ENCODE data around the gene MSX2. TPM values are rescaled to one million over a fixed set of nuclear protein-coding genes. Genes with fewer than 3 reads are reported as not detected.

Gene MSX2
- total and polyA plus RNA-seq, 4 donors: 0.34 to 2.1 (median 0.80) TPM

- no peak for ATAC-seq (ENCODE audit: insufficient read depth, low FRiP score)
- 5 to 8% methylated on average over 30 of the region's 30 CpGs for WGBS, 2 donors
- H3K9me3 ChIP-seq (ENCODE audit: control insufficient read depth in 4 of 4, insufficient read depth in 3 of 4, low read length in 3 of 4): peaks cover 0 to 2% (median 0%) of the 10 kb centered on the region in 4 donors
- H3K27me3 ChIP-seq (ENCODE audit: control insufficient read depth in 3 of 3, insufficient read depth in 3 of 3, low read length in 2 of 3): peaks cover 8 to 76% (median 68%) of the 10 kb centered on the region in 3 donors
- H3K4me1 ChIP-seq (ENCODE audit: control insufficient read depth in 5 of 5, insufficient read depth in 5 of 5, low read length in 5 of 5): peaks cover 0 to 12% (median 0%) of the 10 kb centered on the region in 5 donors
- no peaks in the 10 kb centered on the region for H3K36me3 ChIP-seq (ENCODE audit: control insufficient read depth in 4 of 4, insufficient read depth in 4 of 4, low read length in 4 of 4)
- H3K4me3 ChIP-seq: no peak overlapping the region
- H3K27ac ChIP-seq (ENCODE audit: low read depth in 1 of 2, low read length in 1 of 2): no peak overlapping the region
- TF ChIP-seq CTCF (IDR thresholded peaks at IDR 0.05; ENCODE audit: control extremely low read depth, extremely low read depth): no peak
- no peak overlapping the region for H3K9ac ChIP-seq (ENCODE audit: insufficient read depth in 1 of 2, low read length in 2 of 2)
- peak in 1 of 3 donors; percentile 33 for DNase-seq
These were observed 35.7 kb upstream of the MSX2 start for GRCh38 chr5:174688441-174689354.

- peaks cover 8 to 80% (median 72%) of the 10 kb centered on the region in 3 donors for H3K27me3 ChIP-seq (ENCODE audit: control insufficient read depth in 3 of 3, insufficient read depth in 3 of 3, low read length in 2 of 3)
These were observed 34.1 kb upstream of the MSX2 start for GRCh38 chr5:174690271-174690670.

GRCh38 chr5:174692381-174692780, 32.0 kb upstream of the MSX2 start:
- Histone ChIP-seq H3K4me3 (no peak overlapping the region), H3K4me1 (ENCODE audit: control insufficient read depth in 5 of 5, insufficient read depth in 5 of 5, low read length in 5 of 5) (peaks cover 0 to 25% (median 4%) of the 10 kb centered on the region in 5 donors), H3K9ac (ENCODE audit: insufficient read depth in 1 of 2, low read length in 2 of 2) (no peak overlapping the region), H3K27me3 (ENCODE audit: control insufficient read depth in 3 of 3, insufficient read depth in 3 of 3, low read length in 2 of 3) (peaks cover 8 to 64% (median 60%) of the 10 kb centered on the region in 3 donors), H3K36me3 (ENCODE audit: control insufficient read depth in 4 of 4, insufficient read depth in 4 of 4, low read length in 4 of 4) (no peaks in the 10 kb centered on the region), H3K9me3 (ENCODE audit: control insufficient read depth in 4 of 4, insufficient read depth in 3 of 4, low read length in 3 of 4) (peaks cover 0 to 2% (median 0%) of the 10 kb centered on the region in 4 donors), H3K27ac (ENCODE audit: low read depth in 1 of 2, low read length in 1 of 2) (no peak overlapping the region)
- 13 to 17% methylated on average over 12 of the region's 12 CpGs for WGBS, 2 donors
- TF ChIP-seq CTCF (IDR thresholded peaks at IDR 0.05; ENCODE audit: control extremely low read depth, extremely low read depth): no peak
- DNase-seq (no peak), ATAC-seq (ENCODE audit: insufficient read depth, low FRiP score) (no peak)

More at GRCh38 chr5:174690271-174690670, 34.1 kb upstream of the MSX2 start:
- Histone ChIP-seq H3K9me3 (ENCODE audit: control insufficient read depth in 4 of 4, insufficient read depth in 3 of 4, low read length in 3 of 4) (peaks cover 0 to 2% (median 0%) of the 10 kb centered on the region in 4 donors), H3K4me3 (no peak overlapping the region), H3K27ac (ENCODE audit: low read depth in 1 of 2, low read length in 1 of 2) (no peak overlapping the region), H3K36me3 (ENCODE audit: control insufficient read depth in 4 of 4, insufficient read depth in 4 of 4, low read length in 4 of 4) (no peaks in the 10 kb centered on the region), H3K4me1 (ENCODE audit: control insufficient read depth in 5 of 5, insufficient read depth in 5 of 5, low read length in 5 of 5) (peaks cover 0 to 25% (median 4%) of the 10 kb centered on the region in 5 donors), H3K9ac (ENCODE audit: insufficient read depth in 1 of 2, low read length in 2 of 2) (no peak overlapping the region)
- no peak for TF ChIP-seq CTCF (IDR thresholded peaks at IDR 0.05; ENCODE audit: control extremely low read depth, extremely low read depth)
- peak in 1 of 3 donors; percentile 11 for DNase-seq
- ATAC-seq (ENCODE audit: insufficient read depth, low FRiP score): no peak
- WGBS, 2 donors: 16 to 21% methylated on average over 8 of the region's 8 CpGs
